Esophagus mucosa (tissue), 1 donor: ENCODE data around the gene USP54. TPM values are rescaled to one million over a fixed set of nuclear protein-coding genes. Genes with fewer than 3 reads are reported as not detected.
"Not testable (repeated sequence)": the region's sequence is repeated elsewhere in the genome, so short reads cannot be mapped to it uniquely, and the experiment has no call there.

Experiments used
- ATAC-seq: fragments of 200-7000 bp; cut with Tn5 transposase; one replicate; pipeline ENCODE4 v1.9.1; 2020
- total RNA-seq: library from RNA; stranded (reverse); gene quantifications from one replicate; pipeline ENCODE4 v1.2.4, GENCODE V29; 2023
- donor health status: DM: yes; HTN: yes; CAD: no.

USP54 gene, protein sequence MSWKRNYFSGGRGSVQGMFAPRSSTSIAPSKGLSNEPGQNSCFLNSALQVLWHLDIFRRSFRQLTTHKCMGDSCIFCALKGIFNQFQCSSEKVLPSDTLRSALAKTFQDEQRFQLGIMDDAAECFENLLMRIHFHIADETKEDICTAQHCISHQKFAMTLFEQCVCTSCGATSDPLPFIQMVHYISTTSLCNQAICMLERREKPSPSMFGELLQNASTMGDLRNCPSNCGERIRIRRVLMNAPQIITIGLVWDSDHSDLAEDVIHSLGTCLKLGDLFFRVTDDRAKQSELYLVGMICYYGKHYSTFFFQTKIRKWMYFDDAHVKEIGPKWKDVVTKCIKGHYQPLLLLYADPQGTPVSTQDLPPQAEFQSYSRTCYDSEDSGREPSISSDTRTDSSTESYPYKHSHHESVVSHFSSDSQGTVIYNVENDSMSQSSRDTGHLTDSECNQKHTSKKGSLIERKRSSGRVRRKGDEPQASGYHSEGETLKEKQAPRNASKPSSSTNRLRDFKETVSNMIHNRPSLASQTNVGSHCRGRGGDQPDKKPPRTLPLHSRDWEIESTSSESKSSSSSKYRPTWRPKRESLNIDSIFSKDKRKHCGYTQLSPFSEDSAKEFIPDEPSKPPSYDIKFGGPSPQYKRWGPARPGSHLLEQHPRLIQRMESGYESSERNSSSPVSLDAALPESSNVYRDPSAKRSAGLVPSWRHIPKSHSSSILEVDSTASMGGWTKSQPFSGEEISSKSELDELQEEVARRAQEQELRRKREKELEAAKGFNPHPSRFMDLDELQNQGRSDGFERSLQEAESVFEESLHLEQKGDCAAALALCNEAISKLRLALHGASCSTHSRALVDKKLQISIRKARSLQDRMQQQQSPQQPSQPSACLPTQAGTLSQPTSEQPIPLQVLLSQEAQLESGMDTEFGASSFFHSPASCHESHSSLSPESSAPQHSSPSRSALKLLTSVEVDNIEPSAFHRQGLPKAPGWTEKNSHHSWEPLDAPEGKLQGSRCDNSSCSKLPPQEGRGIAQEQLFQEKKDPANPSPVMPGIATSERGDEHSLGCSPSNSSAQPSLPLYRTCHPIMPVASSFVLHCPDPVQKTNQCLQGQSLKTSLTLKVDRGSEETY (N-terminal part only)
- 44.8 TPM for total RNA-seq

DNA sequence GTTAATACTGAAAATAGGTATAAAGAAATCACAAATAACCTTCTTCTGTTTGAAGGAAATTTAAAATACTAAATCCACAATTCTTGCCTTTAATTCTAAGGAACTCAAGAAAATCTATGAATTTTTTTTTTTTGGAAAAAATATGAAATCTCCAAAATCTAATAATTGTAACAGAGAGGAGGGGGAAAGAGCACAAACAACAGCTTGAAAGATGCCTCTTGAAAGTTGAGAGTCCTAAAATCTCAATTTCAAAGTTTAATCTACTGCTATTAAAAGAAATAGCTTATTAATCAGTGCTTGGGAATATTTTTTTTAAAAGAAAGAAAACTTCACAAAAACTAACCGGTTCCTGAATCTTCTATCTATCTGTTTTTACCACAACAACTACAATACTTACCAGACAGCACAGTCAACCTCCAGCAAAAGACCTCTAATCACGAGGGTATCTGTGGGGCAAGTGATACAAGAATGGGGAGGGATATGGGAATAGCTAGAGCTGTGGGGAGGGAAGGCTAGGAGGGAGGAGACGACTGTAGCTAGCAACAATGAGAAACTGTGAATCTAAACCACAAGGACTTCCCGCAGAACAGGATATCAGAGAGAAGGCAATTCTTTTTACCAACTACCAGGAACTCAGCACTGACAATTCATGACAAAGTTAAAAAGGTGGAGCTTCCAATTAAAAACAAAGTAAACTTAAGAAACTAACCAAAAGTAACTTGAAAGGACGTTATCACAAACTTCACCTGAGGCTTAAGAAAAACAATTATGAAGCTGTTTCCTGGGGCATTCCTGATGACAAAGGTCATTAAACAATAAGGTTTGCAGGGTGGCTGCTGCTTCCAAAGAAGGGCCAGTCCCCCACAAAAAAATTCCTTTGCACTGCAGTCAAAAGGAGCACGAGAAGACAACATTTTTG lies at the start of gene USP54:
Gene USP54, minus strand, starts transcription at position 462 of the 919 bp plus-strand sequence. CDS start 15,684 bp downstream, outside the sequence.
- peak; percentile 75 for ATAC-seq

DNA sequence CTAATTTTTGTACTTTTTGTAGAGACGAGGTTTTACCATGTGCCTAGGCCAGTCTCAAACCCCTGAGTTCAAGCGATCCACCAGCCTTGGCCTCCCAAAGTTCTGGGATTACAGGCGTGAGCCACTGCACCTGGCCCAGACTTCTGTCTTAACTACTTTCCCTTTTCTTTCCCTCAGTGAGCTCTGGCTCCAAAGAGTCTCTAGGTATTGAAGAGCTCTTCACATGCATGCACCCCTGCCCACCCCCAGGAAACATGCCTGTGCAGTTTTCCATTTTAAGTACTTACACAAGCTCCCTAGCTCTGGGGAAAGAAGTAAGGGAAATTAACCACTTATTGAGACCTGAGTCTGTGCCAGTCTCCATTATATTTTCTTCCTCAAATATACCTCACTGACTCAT lies 48.1 kb upstream of the USP54 start:
- no peak for ATAC-seq

DNA sequence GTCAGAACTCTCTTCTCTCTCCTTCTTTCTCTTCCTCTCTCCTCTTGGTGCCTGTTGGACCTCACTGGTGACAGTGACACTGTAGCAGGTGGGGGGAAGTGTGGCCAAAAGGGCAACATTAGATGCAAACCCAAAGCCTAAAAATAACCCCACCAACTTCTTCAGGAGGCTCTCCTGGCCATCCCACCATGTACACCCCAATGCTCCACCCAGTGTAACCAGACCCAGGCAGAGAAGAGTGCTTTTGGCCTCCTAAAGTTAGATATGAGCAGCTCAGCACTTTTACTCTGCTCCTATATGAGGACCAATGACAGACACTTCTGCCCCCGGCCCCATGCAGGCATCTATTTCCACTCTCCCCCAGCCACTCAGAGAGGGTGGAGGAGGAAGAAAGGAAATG lies 44.6 kb upstream of the USP54 start:
- no peak for ATAC-seq

DNA sequence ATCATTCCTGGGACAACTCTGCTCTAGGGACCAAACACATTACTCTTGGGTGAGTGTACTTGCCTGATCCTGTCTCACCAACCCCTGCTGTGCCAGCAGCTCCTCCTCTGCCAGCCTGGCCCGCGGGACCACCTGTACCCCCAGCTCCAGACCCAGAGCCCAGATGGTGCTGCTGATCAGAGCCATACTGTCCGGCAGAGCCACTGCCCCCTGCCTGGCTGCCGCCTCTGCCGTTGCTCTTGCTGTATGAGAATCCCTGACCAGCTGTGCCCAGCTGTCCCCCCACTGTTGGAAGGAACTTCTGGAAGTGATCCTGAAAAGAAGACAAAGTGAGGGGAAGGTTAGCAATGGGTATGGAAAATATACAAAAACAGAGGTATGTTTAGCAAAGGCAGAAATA lies 43.3 kb upstream of the USP54 start:
- no peak for ATAC-seq

DNA sequence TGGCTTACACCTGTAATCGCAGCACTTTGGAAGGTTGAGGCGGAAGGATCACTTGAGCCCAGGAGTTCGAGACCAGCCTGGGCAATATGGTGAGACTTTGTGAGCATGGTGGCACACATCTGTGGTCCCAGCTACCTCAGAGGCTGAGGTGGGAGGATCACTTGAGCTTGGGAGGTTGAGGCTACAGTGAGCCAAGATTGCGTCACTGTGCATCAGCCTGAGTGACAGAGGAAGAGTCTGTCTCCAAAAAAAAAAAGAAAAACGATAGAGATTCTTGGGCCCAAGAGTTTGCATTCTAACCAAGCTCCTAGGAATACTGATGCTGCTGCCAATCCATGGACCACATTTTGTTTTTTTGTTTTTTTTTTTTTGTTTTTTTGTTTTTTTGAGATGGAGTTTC lies 38.0 kb upstream of the USP54 start:
- no peak for ATAC-seq

DNA sequence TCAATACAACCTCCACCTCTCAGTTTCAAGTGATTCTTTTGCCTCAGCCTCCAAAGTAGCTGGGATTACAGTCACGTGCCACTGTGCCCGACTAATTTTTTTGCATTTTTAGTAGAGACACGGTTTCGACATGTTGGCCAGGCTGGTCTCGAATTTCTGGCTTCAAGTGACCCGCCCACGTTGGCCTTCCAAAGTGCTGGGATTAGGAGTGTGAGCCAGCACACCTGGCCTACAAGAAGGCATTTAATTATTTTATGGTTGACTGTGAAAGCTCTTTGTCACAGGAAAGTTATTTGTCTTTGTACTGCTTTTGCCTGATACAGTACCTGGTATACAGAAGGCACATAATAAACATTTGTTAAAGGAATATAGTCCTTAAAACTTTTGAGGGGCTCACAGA lies 37.3 kb upstream of the USP54 start:
- ATAC-seq = peak; percentile 25

DNA sequence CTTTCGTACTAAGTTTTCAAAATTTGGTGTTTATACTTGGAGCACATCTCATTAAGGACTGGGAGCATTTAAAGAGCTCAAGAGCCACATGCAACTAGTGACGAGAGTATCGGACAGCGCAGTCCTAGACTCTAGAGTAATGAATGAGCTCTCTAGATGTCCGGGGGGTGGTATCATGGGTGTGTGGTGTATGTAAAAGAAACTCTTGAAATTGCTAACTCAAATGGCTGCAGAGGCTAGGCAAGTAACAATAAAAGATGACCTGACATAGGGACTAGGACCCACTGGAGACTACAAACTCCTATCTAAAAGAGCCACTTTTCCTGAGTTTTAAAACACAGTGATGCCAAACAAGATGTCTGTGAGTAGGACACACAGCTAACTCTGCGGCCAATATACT lies 36.2 kb upstream of the USP54 start:
- ATAC-seq = no peak

DNA sequence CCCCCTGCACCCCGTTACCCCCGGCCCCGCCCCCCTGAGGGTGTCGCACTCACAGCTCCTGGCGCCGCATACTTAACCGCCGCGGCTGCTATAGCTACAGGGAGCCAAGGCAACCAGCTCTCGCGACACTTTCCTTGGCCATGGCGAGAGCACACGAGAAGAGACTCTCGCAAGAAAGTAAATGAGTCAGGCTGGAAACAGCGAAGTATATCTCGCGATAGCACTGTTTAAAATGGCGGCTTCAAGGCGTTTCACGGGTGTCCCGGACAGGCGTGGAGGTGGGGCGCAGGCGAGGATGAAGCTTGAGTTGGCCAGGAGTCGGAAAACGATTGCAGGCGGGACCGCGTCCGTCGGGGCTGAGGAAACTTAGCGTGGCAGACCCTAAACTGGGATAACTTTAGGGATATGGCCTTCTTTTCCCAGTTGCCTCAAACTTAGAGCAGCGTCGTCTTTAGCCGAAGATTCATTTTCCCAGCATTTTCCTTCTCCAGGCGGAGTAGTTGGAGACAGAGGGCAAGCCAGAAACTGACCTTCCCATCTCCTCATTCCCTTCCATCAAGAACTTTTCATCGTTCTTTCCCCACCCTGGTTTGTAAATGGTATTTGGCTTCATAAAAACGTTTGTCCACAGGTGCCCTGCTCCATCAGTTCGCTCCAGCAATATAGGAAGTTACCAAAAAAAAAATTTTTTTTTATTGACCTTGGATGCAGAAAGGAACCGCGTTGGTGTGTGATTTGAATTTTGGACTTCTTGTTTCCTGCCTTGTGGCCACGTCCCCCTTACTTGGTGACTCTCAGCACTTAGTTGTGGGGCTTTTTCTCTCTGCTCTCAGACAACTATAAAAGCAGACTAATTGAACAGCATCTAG lies 35.0 kb upstream of the USP54 start:
- ATAC-seq = peak; percentile 97

DNA sequence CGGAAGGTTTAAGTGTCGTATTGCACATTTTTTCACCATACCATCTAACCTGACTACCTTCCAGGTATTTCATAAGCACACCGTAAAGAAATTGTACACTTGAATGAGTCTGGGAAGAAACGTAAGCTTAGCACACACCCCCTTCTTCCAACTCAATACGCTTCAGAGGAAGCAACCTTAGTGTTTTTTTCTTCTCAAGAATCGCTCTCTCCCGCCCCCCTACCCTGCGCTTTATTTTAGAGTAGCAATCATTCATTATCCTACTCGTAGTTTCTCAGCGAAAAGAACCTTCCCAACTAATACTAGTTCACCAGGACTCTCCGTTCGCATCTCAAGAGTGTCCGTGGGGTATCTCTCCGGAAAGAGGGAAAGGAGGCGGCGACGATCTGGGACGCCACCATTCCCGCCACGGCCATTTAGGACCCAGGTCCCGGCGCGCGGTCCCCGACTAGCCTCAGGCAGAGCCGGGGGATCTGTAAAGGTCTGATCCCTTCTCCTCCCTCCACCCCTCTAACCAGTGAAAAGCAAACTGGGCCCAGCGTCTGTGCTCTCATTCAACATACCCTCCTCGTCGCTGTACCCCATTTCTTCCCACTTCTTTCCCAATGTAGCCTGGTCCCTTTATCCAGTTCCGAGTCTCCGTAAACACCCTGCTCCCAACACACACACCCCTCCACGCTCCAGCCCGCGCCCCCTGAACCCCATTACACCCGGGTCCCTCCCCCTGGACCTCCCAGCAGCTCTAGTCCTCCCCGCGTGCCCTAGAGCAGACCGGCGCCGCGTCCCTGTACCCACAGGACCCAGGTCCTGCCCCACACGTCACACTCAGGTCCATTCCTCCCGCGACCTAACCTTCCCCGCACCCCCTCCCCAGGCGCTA lies 34.1 kb upstream of the USP54 start:
- ATAC-seq = peak; percentile 9

DNA sequence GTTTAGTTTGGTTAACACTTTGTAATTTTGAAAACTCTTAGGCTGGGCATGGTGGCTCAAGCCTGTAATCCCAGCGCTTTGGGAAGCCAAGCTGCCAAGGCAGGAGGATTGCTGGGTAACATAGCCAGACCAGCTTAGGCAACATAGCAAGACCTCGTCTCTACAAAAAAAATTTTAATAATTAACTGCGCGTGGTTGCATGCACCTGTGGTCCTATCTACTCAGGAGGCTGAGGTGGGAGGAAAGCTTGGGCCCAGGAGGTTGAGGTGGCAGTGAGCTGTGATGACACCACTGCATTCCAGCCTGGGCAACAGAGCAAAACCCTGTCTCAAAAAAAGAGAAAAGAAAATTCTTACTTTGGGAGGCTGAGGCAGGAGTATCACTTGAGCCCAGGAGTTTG lies 31.9 kb upstream of the USP54 start:
- no peak for ATAC-seq

DNA sequence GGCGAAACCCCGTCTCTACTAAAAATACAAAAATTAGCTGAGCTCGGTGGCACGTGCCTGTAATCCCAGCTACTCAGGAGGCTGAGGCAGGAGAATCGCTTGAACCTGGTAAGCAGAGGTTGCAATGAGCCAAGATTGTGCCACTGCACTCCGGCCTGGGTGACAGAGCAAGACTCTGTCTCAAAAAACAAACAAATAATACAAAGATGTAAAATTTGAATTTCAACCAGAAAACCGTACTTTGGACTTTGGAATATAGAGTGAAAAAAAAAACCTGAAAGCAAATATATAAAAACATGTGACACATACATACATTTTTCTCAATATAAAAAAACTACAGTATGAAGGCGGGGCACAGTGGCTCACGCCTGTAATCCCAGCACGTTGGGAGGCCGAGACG lies 29.8 kb upstream of the USP54 start:
- not testable (repeated sequence) for ATAC-seq

DNA sequence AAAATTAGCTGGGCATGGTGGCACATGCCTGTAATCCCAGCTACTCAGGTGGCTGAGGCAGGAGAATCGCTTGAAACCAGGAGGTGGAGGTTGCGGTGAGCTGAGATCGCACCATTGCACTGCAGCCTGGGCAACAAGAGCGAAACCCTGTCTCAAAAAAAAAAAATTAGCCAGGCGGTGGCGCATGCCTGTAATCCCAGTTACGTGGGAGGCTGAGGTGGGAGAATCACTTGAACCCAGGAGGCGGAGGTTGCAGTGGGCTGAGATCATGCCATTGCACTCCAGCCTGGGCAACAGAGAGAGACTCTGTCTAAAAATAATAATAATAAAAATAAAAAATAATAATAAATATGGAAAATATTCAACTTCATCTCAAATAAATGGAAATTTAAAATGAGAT lies 26.0 kb upstream of the USP54 start:
- ATAC-seq = not testable (repeated sequence)

DNA sequence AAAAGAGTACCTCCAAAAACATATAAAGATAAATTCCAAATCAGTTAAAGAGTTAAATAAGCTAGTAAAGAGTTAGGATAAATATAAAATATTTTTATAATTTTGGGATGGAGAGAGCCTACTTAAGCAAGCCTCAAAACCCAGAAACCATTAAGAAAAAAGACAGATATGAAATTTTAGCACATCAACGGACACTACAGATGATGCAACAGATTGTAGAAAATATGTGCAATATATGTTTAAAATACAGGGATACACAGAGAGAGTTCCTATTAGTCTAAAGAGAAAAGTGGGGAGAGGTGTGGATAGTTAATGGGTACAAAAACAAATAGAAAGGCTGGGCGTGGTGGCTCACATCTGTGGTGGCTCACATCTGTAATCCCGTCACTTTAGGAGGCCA lies 23.6 kb upstream of the USP54 start:
- no peak for ATAC-seq

DNA sequence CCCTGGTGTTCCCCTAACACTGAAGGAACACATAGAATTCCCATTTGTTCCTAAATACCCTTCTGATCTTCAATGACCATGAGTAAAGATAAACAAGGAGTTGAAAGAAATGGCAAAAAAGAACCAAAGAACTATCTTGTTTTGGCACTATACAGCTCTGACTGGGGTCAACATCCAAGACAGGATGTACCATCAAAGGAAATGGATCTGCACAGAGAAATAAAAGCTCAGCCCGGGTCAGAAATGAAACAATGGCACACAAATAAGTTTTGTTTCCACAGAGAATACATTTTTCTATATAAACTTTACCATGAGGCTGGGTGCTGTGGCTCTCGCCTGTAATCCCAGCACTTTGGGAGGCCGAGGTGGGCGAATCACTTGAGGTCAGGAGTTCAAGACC lies 18.0 kb upstream of the USP54 start:
- ATAC-seq = no peak

DNA sequence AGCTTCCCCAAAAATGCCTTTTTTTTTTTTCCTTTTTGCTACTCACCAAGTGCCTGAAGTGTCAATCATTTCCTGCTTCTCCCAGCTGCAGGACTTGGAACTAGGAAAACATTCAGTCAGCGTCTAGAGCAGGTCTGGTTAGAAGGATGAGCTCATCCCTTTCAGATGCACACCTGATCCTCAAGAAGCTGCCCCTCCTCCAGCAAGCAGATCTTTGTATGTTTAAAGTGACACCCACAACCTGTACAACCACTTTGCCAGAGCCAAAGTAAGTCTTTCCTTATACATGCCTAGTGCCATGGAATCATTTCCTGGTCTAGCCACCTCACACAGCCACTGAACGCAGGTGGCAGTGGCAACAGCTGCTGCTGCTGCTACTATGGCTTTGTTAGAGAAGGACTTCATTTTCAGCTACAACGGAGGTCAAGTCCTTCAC lies 10.4 kb upstream of the USP54 start:
- ATAC-seq = peak; percentile 99

DNA sequence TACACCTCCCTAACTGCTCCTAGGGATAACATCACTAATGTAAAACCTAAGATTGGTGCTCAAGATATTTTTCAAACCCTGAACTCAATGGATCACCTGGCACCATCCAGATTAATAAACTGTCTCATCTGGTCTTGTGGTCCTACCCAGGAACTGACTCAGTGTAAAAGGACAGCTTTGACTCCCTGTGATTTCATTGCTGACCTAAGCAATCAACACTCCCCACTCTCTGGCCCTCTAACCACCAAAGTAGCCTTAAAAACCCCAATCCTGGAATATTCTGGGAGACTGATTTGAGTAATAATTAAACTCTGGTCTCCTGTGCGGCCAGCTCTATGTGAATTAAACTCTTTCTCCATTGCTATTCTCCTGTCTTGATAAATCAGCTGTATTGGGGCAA lies 6.2 kb upstream of the USP54 start:
- ATAC-seq = no peak

DNA sequence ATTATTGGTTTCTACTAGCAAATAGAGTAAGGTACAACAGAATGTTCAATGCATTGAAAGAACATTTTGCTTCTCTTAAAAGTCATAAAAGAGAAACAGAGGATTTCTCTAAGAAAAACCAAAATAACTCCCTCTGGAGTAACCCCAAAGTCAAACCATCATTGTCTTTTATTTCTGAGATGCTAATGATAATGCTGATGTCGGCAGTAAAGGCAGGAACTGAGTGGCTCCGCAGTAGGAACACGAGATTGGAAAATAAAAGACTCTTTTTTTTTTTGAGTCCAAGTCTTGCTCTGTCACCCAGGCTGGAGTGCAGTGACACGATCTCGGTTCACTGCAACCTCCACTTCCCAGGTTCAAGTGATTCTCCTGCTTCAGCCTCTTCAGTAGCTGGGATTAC lies 2.7 kb upstream of the USP54 start:
- no peak for ATAC-seq

DNA sequence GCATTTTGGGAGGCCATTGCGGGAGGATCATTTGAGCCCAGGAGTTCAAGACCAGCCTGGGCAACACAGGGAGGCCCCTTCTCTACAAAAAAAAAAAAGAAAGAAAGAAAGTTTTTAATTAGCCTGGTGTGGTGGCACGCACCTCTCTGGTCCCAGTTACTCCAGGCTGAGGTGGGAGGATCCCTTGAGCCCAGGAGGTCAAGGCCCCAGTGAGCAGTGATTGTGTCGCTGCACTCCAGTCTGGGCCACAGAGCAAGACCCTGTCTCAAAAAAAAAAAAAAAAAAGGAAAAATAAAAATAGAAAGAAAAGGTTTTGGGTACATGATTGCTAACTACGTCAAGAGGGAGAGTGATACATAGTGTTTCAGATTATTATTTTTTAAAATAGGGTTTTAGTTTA lies 2.0 kb upstream of the USP54 start:
- no peak for ATAC-seq

DNA sequence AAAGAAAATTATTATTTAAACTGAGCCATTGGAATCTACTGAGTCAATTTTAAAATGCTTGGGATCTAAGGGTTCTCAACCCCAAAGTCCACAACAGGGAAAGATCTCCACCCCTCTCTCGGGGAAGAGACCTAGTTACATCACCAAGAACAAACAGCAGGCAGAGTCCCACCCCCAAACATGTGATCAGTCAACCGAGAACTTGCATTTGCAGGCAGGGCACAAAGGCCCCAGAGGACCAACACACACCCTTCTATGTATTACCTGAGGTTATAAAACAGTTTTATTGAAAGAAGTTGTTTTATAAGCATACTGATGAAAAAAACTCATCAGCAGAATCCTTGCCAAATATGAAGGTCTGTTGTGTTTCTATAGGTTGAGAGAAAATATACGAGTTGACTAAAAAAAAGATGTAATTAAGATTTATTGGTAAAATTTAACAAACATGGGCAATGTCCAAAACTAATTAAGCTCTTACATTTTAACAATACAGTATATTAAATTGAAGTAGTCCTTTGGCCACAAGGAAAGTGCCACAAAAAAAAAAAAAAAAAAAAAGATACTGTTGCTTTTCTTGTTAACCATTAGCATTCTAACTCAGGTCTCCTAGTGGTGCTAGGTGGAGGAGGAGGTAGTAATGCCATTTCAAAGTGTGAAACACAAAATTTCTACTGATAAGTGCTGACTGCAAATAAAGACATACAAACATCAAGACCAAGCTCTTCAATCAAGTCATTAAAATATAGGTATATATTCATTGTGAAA lies 975 bp upstream of the USP54 start:
- peak; percentile 71 for ATAC-seq
